IPS-NIHi7 (cell line): Measurements from ENCODE around the gene PLAAT4.
A peak's percentile ranks its signal among the peaks of the same experiment; 100 is the strongest.
"Not testable (repeated sequence)": the region's sequence is repeated elsewhere in the genome, so short reads cannot be mapped to it uniquely, and the experiment has no call there.

Source experiments
- DNase-seq: peaks from one replicate; pipeline ENCODE4 v3.0.0; 2012; ENCODE audit warnings: mixed read lengths; ENCODE audit errors: extremely low spot score

PLAAT4 gene

GRCh38 chr11:63572026-63572688 lies 35.5 kb downstream of the PLAAT4 start:
- no peak for DNase-seq

- DNase-seq: no peak
Observed at GRCh38 chr11:63573881-63574855, 37.6 kb downstream of the PLAAT4 start.

GRCh38 chr11:63574856-63575602 lies 38.4 kb downstream of the PLAAT4 start:
- DNase-seq: no peak

GRCh38 chr11:63578882-63579281 lies 42.3 kb downstream of the PLAAT4 start:
- not testable (repeated sequence) for DNase-seq

GRCh38 chr11:63581224-63581623 lies 44.6 kb downstream of the PLAAT4 start:
- DNase-seq: not testable (repeated sequence)

- no peak for DNase-seq
Observed at GRCh38 chr11:63583357-63583677, 46.7 kb downstream of the PLAAT4 start.

GRCh38 chr11:63586451-63587166 lies 50.0 kb downstream of the PLAAT4 start:
- DNase-seq: no peak

- no peak for DNase-seq
Observed at GRCh38 chr11:63589000-63589399, 52.4 kb downstream of the PLAAT4 start.

GRCh38 chr11:63590024-63590788 lies 53.6 kb downstream of the PLAAT4 start:
- DNase-seq: no peak

- DNase-seq: peak; percentile 46
Observed at GRCh38 chr11:63592975-63593395, 56.4 kb downstream of the PLAAT4 start.

- no peak for DNase-seq
Observed at GRCh38 chr11:63595296-63595695, 58.7 kb downstream of the PLAAT4 start.
